GM18508 (cell line): ENCODE data around the gene MEGF11.

Experiments
- ATAC-seq: cut with Tn5 transposase; IDR thresholded peaks from one replicate; pipeline ENCODE4 v1.9.1; 2021; ENCODE audit warnings: moderate number of reproducible peaks; ENCODE audit not compliant: insufficient read depth, unreplicated experiment

Gene MEGF11

DNA sequence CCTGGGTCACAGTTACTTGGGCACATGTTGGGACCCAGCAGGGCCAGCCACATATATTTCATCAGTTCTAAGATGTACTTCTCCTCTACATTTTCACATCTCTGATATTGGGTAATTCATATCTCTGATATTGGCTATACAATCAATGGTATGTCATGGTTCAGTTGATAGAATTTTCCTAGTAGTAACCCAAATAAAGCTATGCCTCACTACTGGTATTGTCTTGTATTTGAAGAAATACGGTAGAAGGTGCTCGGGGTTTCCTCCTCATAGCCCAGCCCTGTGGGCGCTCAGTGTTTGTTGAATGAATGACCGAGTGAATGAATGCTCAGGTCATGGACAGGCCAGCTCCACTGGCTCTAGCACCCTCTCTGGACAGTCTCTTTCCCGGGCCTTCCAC lies 290.2 kb downstream of the MEGF11 start:
- no peak for ATAC-seq

DNA sequence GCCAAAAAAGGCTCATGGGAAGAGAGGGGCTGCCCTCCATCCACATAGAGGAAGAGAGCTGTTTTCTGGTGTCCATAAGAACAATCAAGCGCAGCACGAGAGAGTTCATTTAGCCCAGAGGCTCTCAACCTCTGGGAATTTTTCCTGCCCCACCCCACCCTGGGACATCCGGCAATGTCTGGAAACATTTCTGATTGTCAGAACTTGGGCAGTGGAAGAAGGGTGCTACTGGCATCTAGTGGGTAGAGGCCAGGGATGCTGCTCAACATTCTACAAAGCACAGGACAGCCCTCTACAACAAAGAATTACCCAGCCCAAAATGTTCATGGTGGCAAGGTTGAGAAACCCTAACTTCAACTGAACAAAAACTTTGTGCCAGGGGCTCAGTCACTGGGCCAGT lies 291.4 kb downstream of the MEGF11 start:
- no peak for ATAC-seq

DNA sequence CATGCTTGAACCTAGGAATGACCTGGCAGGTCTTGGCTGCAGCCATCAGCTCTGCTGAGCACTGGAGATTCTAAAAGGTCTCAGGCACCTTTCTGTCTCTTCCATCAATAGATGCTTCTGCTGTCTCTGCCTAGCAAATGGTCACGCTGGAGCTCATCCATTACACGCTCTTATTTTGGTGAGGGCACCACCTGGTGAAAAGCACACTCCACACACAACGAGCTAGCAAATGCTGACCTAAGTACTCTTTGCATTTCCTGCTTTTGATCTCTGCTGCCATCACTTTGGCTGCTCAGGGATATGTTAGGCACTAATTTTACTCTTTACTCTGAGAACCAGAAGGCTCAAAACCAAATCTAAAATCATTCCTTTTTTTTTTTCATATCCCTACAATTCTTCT lies 293.0 kb downstream of the MEGF11 start:
- no peak for ATAC-seq

DNA sequence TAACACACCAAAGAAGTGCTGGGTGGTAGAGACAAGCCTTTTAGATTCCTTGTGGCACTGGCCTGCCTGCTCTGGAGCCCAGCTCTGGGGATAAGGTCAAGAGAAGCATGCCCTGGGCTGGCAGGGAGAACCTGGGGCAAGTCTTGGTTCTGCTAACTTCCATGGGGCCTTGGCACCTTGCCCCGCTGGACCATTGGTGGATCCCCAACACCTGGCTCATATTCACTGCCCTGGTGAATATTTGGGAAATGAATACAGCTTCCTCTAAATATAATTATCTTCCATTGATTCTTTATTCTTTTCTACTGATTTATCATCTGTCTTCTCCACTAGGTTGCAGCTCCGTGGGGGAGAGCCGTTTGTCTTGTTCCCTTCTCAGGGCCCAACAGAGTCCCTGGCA lies 294.7 kb downstream of the MEGF11 start:
- no peak for ATAC-seq

DNA sequence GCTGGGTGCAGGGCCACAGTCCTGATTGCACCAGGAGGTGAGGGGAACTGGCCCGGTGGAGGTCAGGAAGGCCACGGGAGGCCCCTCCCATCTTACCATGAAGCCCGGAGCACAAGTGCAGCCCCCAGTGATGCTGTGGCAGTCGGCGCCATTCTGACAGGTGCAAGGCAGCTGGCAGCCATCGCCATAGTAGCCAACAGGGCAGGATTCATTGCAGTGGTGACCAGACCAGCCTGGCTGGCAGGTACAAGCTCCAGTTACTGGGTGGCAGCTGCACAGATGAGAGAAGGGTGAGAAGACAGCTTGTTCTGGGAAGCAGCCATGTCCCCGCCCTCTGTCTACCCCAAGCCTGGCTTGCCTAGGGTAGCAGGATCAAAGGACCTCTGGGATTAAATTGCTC lies 296.1 kb downstream of the MEGF11 start:
- ATAC-seq: no peak

DNA sequence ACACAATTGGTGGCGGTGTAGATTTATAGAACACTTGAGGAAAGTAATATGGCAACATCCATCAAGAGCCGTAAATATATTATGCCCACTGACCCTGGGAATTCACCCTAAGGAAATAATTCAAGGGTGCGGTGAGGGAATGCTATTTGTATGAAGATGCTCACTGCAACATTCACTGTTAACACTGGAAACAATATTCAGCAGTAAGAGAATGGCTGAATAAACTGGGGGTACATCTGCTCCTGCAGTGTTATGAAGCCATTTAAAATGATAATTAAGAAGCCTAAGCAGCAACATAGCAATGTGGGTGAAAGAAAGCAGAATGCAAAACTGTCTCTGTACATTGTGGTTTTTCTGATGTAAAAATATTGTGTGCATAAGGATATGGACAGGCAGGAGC lies 296.7 kb downstream of the MEGF11 start:
- no peak for ATAC-seq

DNA sequence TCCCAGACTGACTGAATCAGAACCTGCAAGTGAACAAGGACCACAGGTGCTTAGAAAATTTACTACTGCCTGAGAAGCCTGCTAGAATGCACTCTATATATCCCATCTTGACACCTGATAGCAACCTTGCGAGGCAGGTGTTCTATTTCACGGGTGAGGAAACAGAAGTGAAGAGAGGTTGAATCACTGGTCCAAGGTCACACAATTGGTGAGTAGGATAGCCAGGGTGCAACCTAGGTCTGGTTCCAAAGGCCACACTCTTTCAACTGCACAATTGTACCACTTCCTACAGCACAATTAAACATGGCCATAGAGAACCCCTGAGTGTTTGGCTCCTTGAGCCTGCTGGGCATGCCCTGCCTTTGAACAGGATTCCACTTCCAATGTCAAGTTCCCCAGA lies 297.2 kb downstream of the MEGF11 start:
- no peak for ATAC-seq

DNA sequence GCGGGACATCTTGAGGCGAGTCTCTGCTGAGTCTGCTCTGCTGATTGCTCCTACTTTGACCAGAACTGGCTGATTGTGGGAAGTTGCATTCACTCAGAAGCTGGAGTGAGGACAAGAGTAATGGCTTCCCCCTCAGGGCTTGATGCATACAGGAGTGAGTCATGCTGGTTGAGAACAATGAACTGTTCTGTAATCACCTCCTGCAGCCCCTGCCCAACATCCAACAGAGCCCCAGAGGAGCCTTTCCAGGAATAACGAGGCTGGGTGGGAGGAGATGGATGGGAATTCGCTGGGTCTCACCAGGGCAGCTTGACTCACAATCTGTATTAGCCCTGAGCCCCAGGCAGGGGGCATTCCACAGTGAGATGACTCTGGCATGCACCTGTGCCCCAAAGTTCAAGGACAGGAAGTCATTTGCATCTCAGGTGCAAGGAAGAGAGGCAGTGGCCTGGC lies 299.2 kb downstream of the MEGF11 start:
- ATAC-seq: no peak

DNA sequence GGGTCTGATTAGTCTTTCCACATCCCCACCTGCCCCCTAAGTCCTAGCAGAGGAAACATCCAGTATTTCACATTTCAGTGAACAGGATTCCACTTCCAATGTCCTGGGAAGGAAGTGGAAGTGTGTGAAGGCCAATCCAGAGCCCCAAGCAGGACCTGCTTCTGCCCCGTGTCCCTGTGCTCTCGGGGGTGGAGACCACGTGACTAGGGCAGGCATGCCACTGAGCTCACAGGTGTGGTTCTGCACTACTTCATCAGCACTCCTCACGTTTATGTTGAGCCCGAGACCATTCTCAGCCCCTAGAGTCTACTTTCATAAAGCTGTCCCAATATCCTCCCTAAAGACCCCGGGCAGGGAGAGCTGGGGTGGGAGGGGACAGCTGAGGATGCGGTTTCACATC lies 299.9 kb downstream of the MEGF11 start:
- no peak for ATAC-seq

DNA sequence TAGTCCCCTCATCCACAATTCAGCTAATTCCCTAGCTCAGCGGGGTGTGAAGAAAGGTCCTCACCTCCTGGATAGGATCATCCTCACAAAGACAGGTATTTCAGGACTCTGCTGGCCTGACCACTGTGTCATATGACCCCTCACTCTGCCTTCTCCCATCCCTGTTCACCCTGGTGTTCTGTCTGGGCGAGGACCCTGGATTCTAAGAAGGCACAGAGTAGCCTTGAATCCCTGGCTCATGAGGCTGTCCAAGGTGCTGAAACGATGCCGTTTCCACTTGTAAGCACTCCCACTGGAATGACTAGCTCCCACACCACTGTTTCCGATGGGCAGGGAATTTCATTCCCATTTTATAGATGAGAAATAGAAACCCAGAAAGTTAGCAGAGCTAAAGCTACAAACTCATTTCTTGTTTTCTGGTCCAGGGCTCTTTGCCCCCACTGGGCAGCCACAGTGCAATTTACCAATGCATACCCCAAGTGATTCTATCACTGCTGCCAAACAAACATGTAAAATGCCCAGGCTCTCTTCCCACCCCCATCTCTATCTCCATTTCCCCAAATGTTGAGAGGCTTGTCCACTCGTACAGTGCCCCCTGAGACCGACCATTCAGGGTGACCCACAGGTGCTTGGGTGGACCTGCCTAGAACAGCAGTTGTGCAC lies 301.0 kb downstream of the MEGF11 start:
- ATAC-seq: no peak

DNA sequence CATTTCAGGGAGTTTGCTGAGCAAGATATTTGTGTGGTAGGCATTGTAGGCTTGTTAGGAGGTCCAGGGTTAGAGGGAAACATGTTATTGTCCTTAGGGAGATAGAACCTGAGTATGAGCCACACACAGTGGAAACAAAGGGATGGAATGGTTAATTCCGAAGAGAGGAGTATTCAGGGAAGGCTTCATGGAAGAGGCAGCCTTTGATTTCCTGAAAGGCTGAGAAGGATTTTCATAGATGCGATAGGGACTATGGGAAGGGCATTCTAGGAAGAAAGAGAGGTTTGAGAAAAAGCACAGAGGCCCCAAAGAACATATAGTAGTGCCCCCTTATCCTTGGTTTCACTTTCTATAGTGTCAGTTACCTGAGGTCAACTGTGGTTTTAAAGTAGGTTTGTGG lies 302.5 kb downstream of the MEGF11 start:
- no peak for ATAC-seq

DNA sequence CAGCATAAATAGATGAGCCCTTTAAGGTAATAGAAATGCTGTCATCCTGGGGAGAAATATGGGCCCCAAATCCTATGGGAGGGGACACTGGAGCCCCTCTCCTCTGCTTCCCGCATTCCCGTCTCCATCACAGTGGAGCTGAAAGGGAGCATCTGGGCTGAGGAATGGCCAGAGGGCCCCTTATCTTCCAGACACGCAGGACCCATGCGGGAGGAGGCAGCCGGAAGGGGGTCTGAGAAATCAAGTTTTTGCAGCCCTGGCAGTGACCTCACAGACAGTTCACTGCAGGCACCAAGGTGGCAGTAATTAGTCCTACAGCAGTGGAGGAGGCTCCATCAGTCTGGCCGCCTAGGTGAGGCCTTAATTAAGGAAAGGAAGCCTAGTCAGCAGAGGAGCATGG lies 304.1 kb downstream of the MEGF11 start:
- no peak for ATAC-seq

DNA sequence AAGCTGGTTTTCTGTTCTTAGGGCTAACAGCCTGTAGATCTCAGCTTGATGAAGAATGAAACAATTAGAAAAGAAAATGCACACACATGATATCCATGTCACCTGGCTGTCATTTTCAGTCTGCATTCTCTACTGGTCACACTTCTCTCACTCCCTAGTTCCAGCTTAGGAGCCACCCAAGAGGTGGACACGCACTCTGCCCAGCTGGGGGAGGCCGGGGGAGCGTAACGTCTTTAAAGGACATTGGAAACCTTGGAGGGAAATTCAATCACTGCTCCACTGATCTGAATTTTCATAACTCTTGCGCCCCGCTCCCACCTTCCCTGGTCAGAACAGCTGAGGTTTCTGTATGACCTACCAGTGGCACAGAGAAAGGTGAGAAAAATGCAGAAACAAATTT lies 304.5 kb downstream of the MEGF11 start:
- no peak for ATAC-seq

DNA sequence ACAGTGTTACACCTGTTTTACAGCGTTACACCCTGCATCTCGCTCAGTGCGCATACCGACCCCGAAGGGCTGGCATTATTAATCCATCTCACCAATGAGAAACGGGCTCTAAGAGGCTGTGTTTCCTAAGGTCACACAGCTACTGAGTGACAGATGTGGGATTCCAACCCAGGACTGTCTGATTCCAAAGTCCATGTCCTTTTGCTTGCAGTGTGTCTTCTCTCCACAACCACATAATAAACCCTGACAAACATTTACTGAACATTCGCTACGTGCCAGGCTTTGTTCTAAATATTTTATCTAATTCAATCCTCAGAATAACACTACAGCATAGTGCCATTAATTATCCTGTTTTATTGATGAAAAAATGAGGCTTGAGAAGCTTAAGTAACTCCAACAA lies 305.2 kb downstream of the MEGF11 start:
- ATAC-seq: no peak

DNA sequence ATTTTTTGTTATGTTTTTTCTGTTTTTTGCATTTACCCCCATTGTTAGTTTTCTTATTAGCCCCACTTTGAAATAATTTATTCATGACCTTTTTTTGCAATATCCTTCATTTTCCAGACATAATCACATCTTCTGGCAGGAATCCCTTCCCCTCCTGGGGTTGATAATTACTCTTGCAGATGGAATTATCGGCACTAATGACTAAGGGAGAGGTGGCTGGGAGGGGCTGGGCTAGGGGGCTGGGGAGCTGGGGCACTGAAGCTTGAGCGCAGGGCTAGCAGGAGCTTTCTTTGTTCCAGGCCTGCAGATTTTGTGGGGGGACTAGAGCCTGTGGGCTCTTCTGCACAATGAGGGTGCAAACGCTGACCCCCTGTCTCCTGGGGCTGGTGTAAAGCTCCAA lies 306.5 kb downstream of the MEGF11 start:
- no peak for ATAC-seq

DNA sequence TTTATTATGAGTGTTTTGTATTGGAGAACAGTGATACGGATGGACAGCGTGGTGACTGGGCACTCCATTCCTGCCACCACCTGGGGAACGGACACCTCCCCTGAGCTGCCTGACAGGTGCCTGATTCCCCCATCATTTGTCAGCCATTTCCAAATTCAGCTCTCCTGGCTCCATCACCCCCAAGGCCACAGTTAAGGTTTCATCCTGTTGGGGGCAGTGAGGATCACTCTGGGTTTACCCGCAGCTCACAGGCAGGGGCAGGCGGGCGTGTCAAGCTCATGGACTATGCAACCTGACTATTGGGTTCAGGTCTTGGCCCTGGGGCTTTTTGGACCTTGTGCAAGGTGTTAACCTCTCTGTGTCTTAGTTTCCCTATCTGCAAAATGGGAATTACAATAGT lies 307.9 kb downstream of the MEGF11 start:
- ATAC-seq: no peak

DNA sequence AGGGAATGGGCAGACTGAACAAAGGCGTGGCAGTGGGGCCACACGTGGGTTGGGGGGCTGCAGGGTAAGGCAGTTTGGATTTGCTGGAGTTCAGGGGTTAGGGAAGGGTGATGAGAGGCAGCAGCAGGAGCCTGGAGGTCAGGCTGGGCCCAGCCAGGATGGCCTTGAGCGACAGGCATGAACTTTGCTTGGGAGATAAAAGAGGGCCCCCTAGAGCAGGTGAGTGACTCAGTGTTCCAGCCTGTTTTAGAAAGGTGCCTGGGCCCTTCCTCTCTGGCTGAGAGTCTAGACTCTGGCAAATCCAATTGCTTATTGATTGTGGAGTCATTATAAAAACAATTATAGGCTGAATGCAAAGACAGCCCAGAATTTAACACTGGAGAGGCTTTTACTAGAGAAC lies 309.1 kb downstream of the MEGF11 start:
- no peak for ATAC-seq

DNA sequence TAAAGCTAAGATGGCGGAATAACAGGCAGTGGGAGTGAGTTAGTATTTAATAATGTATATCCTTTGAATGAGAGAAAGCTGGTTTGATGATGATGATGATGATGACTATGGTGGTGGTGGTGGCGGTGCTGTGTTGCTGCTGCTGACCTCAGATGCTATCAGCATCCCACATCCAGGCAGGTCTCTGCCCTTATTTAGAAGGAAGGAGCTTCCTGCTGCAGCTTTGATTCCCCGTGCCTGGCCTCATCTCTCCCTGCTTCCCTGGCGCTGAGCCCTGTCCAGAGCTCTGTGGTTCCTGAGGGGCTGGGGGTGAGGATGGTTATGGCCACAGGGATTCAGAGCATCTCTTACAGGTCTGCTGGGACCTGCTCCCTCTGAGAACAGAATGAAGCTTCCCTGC lies 311.1 kb downstream of the MEGF11 start:
- ATAC-seq: no peak

DNA sequence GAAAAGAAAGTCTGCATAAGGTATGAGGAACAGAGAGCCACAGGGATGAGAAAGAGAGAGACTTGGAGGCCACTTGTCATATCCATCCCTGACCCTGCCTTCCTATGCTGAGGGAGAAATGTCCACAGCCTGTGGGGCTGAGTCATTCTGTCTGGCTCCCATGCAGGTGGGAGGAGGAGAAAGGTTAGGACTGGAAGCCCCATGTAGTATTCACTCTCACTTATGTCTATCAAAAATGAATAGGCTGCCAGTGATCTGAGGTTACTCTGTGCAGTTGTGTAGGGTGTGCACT lies 313.0 kb downstream of the MEGF11 start:
- ATAC-seq: no peak

DNA sequence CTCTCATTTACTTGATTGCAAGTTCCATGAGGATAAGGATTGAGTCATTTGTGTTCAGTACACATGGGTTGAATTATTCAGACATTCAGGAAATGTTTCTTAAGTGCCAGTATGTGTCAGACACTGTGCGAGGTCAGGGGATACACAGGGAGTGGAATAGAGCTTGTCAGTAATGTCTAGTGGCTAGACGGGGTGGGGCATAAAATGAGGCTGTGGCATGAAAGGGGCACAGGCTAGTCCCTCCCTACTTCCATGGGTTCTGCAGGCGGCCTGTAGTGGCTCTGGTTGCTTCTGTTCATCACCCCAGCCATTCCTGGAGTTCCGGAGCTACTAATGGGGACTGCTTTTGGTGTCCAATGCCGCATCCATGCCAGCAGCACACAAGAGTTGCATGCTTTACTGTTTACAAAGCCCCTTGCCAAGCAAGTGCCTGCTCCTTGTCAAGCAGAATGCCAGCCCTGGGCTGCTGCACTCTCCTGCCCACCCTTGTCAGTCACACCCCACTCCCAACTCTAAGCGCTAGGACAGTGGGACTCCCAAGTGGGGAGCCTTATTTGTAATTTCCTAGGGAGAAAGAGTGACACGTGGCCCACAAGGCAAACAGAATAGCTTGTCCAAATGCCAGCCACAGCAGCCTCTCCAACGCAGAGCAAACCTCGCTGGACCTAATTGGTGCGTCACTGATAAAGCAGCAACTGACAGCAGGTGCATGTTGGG lies 313.5 kb downstream of the MEGF11 start:
- no peak for ATAC-seq

DNA sequence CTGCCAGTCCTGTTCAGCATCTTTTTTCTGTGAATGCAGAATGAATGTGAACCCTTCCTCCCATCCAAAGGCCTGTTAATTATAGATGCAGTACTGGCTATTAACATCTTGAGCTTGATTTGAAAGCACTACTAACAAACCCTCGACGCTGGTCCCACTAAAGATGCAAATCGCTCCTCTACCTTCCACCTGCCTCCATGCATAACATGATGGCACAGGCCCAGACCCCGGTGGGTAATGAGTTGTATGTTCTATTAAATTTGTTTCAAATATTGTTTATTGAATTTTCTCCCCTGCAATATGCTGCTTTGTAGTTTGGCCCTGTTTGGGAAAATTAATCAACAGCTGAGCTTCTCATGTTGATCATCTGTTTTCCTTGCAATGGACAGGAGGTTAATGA lies 314.9 kb downstream of the MEGF11 start:
- no peak for ATAC-seq

DNA sequence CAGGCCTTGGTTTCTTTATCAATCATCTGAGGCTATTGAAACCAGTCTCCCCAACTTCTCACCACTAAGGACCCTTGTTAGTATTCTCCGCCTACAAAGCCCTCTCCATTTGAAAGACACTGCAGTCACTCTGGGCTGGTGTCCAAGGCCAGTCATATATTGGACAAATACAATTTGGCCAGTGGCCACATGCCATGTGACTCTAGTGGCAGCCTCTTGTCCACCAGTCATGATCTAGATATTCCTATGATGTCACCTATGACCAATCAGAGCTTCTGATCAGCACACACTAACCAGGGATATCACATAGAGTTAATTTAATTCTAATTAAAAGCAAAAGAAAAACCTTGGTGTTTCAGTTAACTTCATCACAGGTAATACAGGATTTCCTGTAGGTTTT lies 316.1 kb downstream of the MEGF11 start:
- no peak for ATAC-seq
